NB4 (cell line): ENCODE measurements around the gene IL17REL.

Experiments
- DNase-seq: peaks from one replicate; pipeline ENCODE4 v3.0.0; 2010; ENCODE audit warnings: low read depth
- H3K4me3 ChIP-seq: one replicate; pipeline ENCODE4 v1.5.1; 2011; ENCODE audit warnings: mild to moderate bottlenecking, low read depth, low read length, moderate library complexity
- MYC ChIP-seq: IDR thresholded peaks from 2 replicates; pipeline ENCODE4 v1.6.1; 2011; ENCODE audit warnings: low read depth, low read length
- POLR2A ChIP-seq: IDR thresholded peaks from 2 replicates; pipeline ENCODE4 v1.6.1; 2011; ENCODE audit warnings: mild to moderate bottlenecking; ENCODE audit not compliant: insufficient read length; ENCODE audit errors: extremely low read depth
- TF ChIP-seq, protein P1 (sequence below): IDR thresholded peaks from one replicate; pipeline ENCODE4 v1.5.1; 2012; ENCODE audit warnings: low read depth, low read length
- TF ChIP-seq, protein P2 (sequence below): IDR thresholded peaks from 2 replicates; pipeline ENCODE4 v1.6.1; 2011; ENCODE audit warnings: low read depth, low read length

IL17REL gene

GRCh38 chr22:49948958-49949913 lies 63.3 kb downstream of the IL17REL start:
- TF ChIP-seq POLR2A (no peak), MYC (no peak)
- TF ChIP-seq, protein P1, sequence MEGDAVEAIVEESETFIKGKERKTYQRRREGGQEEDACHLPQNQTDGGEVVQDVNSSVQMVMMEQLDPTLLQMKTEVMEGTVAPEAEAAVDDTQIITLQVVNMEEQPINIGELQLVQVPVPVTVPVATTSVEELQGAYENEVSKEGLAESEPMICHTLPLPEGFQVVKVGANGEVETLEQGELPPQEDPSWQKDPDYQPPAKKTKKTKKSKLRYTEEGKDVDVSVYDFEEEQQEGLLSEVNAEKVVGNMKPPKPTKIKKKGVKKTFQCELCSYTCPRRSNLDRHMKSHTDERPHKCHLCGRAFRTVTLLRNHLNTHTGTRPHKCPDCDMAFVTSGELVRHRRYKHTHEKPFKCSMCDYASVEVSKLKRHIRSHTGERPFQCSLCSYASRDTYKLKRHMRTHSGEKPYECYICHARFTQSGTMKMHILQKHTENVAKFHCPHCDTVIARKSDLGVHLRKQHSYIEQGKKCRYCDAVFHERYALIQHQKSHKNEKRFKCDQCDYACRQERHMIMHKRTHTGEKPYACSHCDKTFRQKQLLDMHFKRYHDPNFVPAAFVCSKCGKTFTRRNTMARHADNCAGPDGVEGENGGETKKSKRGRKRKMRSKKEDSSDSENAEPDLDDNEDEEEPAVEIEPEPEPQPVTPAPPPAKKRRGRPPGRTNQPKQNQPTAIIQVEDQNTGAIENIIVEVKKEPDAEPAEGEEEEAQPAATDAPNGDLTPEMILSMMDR = no peak
- TF ChIP-seq, protein P2, sequence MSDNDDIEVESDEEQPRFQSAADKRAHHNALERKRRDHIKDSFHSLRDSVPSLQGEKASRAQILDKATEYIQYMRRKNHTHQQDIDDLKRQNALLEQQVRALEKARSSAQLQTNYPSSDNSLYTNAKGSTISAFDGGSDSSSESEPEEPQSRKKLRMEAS = no peak
- DNase-seq = no peak
- H3K4me3 ChIP-seq = no peak overlapping the region

GRCh38 chr22:49948116-49948957 lies 64.2 kb downstream of the IL17REL start:
- TF ChIP-seq, protein P2 = no peak
- TF ChIP-seq, protein P1 = no peak
- no peak for DNase-seq
- H3K4me3 ChIP-seq = no peak overlapping the region

DNA sequence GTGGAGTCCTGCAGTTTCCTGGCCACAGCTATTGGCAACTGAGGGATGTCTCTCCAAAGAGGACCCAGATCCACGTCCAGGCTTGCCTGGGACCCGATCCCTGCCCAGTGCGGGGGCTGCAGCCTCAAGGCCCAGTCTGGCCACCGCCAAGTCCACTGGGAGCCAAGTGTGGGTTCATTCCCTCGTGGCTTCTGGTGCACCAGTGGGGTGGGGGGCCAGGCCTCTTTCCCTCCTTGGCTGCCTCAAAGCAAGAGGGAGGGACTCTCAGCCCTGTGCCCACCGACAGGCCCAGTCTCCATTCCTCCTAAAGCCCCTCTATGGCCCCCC lies 65.3 kb downstream of the IL17REL start:
- no peak for DNase-seq
- H3K4me3 ChIP-seq = no peak overlapping the region
- TF ChIP-seq, protein P2 = no peak
- TF ChIP-seq MYC (no peak), POLR2A (no peak)
- TF ChIP-seq, protein P1 = no peak

GRCh38 chr22:49946612-49947295 lies 65.8 kb downstream of the IL17REL start:
- no peak for TF ChIP-seq MYC
- TF ChIP-seq, protein P2 = no peak
- TF ChIP-seq POLR2A = no peak
- TF ChIP-seq, protein P1 = no peak
- H3K4me3 ChIP-seq = no peak overlapping the region
- DNase-seq = no peak

- peak overlapping the region; percentile 21 for H3K4me3 ChIP-seq
- peak; percentile 89 for DNase-seq
Observed at GRCh38 chr22:49945042-49945794, 67.3 kb downstream of the IL17REL start.
